IMR-90 (cell line): ENCODE measurements around the gene MYO1D. TPM values are rescaled to one million over a fixed set of nuclear protein-coding genes. Genes with fewer than 3 reads are reported as not detected.

ENCODE experiments used
- ATAC-seq: fragments of 200-7000 bp; cut with Tn5 transposase; 2 replicates; pipeline ENCODE4 v1.9.1; 2020; ENCODE audit warnings: low read depth, mild to moderate bottlenecking, moderate library complexity
- BruUV-seq: library from RNA; stranded (reverse); fragments of 400-500 nt; replicated peaks from 2 replicates; lab custom pipeline; 2021; lab: Mats Ljungman, UMichigan
- CTCF ChIA-PET: fragments of 300-600 bp; formaldehyde crosslinking; extraction: SDS; loops from one replicate; lab custom pipeline; 2021; ENCODE audit warnings: antibody characterized with exemption; lab: Yijun Ruan, JAX
- POLR2A ChIA-PET: fragments of 300-600 bp; sonication (Branson Sonifier 250); formaldehyde crosslinking; loops from one replicate; lab custom pipeline; 2022; ENCODE audit warnings: antibody characterized with exemption; ENCODE audit not compliant: unreplicated experiment; lab: Charles Lee
- DNase-seq: peaks from one replicate; pipeline ENCODE4 v3.0.0; 2013
- H2AFZ ChIP-seq: replicated peaks from 2 replicates; pipeline ENCODE3; 2013; ENCODE audit warnings: low read length, mild to moderate bottlenecking; ENCODE audit not compliant: poor library complexity
- H2AK5ac ChIP-seq: 2 replicates; pipeline ENCODE4 v1.6.1; 2013; ENCODE audit warnings: low read depth, low read length, inconsistent platforms
- H2AK9ac ChIP-seq: replicated peaks from 2 replicates; pipeline ENCODE3; 2013; ENCODE audit warnings: mild to moderate bottlenecking, low read depth, low read length, moderate library complexity; ENCODE audit not compliant: poor library complexity
- H2BK120ac ChIP-seq: 2 replicates; pipeline ENCODE4 v1.6.1; 2013; ENCODE audit warnings: low read depth, low read length, inconsistent platforms
- H2BK15ac ChIP-seq: 3 replicates; pipeline ENCODE4 v1.6.1; 2013; ENCODE audit warnings: low read depth, low read length, inconsistent platforms
- H2BK20ac ChIP-seq: 2 replicates; pipeline ENCODE4 v1.6.1; 2013; ENCODE audit warnings: low read depth, mild to moderate bottlenecking, inconsistent platforms, low read length, moderate library complexity
- H2BK5ac ChIP-seq: 2 replicates; pipeline ENCODE4 v1.6.1; 2013; ENCODE audit warnings: mild to moderate bottlenecking, low read depth, low read length, inconsistent platforms; ENCODE audit not compliant: poor library complexity, severe bottlenecking
- H3K14ac ChIP-seq: replicated peaks from 2 replicates; pipeline ENCODE4 v1.6.1; 2013; ENCODE audit warnings: low read depth, low read length, inconsistent platforms
- H3K18ac ChIP-seq: 2 replicates; pipeline ENCODE4 v1.6.1; 2013; ENCODE audit warnings: low read depth, low read length, control low read depth
- H3K23ac ChIP-seq: 2 replicates; pipeline ENCODE4 v1.6.1; 2013; ENCODE audit warnings: low read depth, low read length, inconsistent platforms
- H3K27ac ChIP-seq: 2 replicates; pipeline ENCODE4 v1.5.1; 2013; ENCODE audit warnings: mild to moderate bottlenecking, control low read depth, low read length; ENCODE audit not compliant: insufficient read depth
- H3K27me3 ChIP-seq: 2 replicates; pipeline ENCODE4 v1.6.1; 2013; ENCODE audit warnings: low read length; ENCODE audit not compliant: control insufficient read depth, insufficient read depth
- H3K36me3 ChIP-seq: 2 replicates; pipeline ENCODE4 v1.6.1; 2013; ENCODE audit warnings: low read length, mixed read lengths; ENCODE audit not compliant: control insufficient read depth, insufficient read depth
- H3K4ac ChIP-seq: 2 replicates; pipeline ENCODE4 v1.6.1; 2013; ENCODE audit warnings: low read depth, low read length, inconsistent platforms
- H3K4me1 ChIP-seq: 2 replicates; pipeline ENCODE4 v1.6.1; 2013; ENCODE audit warnings: low read length, mixed read lengths; ENCODE audit not compliant: control insufficient read depth, insufficient read depth
- H3K4me2 ChIP-seq: 2 replicates; pipeline ENCODE4 v1.6.1; 2013; ENCODE audit warnings: low read depth, mild to moderate bottlenecking, control low read depth, low read length, moderate library complexity
- H3K4me3 ChIP-seq: 2 replicates; pipeline ENCODE4 v1.5.1; 2013; ENCODE audit warnings: low read depth, mild to moderate bottlenecking, control low read depth, low read length, moderate library complexity; ENCODE audit not compliant: insufficient read depth
- H3K56ac ChIP-seq: 2 replicates; pipeline ENCODE4 v1.6.1; 2013; ENCODE audit warnings: low read length, inconsistent platforms; ENCODE audit not compliant: insufficient read depth; ENCODE audit errors: extremely low read depth
- H3K79me1 ChIP-seq, 2 experiments: 2 replicates each; pipeline ENCODE4 v1.6.1; 2013; ENCODE audit warnings: low read length in 2 of 2, inconsistent platforms in 1 of 2, low read depth in 1 of 2
- H3K9ac ChIP-seq: 2 replicates; pipeline ENCODE4 v1.6.1; 2013; ENCODE audit warnings: low read depth, low read length, control low read depth
- H3K9me1 ChIP-seq: 2 replicates; pipeline ENCODE4 v1.6.1; 2013; ENCODE audit warnings: low read length, inconsistent platforms; ENCODE audit not compliant: insufficient read depth
- H3K9me3 ChIP-seq: 2 replicates; pipeline ENCODE4 v1.6.1; 2013; ENCODE audit warnings: low read length; ENCODE audit not compliant: control insufficient read depth, insufficient read depth
- H4K20me1 ChIP-seq: 2 replicates; pipeline ENCODE4 v1.6.1; 2013; ENCODE audit warnings: low read length, inconsistent platforms; ENCODE audit not compliant: insufficient read depth
- H4K5ac ChIP-seq: 2 replicates; pipeline ENCODE4 v1.6.1; 2013; ENCODE audit warnings: mild to moderate bottlenecking, low read depth, low read length, control low read depth
- H4K8ac ChIP-seq, 2 experiments: 2 replicates each; pipeline ENCODE4 v1.6.1; 2013; ENCODE audit warnings: low read depth in 2 of 2, low read length in 2 of 2, control low read depth in 1 of 2, inconsistent platforms in 1 of 2
- H4K91ac ChIP-seq: 2 replicates; pipeline ENCODE4 v1.6.1; 2013; ENCODE audit warnings: low read depth, low read length, inconsistent platforms; ENCODE audit not compliant: insufficient read depth
- CEBPB ChIP-seq: IDR thresholded peaks from 2 replicates; pipeline ENCODE4 v1.6.1; 2012; ENCODE audit warnings: low read depth, low read length, improper control_type of control experiment
- CHD1 ChIP-seq: IDR thresholded peaks from 2 replicates; pipeline ENCODE4 v1.6.1; 2012; ENCODE audit warnings: low read depth, low read length, improper control_type of control experiment
- FOS ChIP-seq: fragments of 150-350 bp; IDR thresholded peaks from 2 replicates; pipeline ENCODE4 v1.6.1; 2016; ENCODE audit warnings: low read depth, low read length
- MXI1 ChIP-seq: IDR thresholded peaks from 2 replicates; pipeline ENCODE4 v1.6.1; 2012; ENCODE audit warnings: low read depth, mild to moderate bottlenecking, low read length, moderate library complexity, borderline replicate concordance
- NFE2L2 ChIP-seq: fragments of 150-350 bp; IDR thresholded peaks from 2 replicates; pipeline ENCODE4 v1.6.1; 2016; ENCODE audit warnings: low read depth, mild to moderate bottlenecking, low read length
- RAD21 ChIP-seq: IDR thresholded peaks from 2 replicates; pipeline ENCODE4 v1.6.1; 2012; ENCODE audit warnings: low read length, improper control_type of control experiment
- RCOR1 ChIP-seq: IDR thresholded peaks from 2 replicates; pipeline ENCODE4 v1.6.1; 2012; ENCODE audit warnings: mild to moderate bottlenecking, low read length, improper control_type of control experiment; ENCODE audit not compliant: insufficient replicate concordance
- WGBS, 2 experiments: methylation state at CpG; one replicate each; pipeline versions ENCODE4 v1.1.5 to v1.1.7; 2013; ENCODE audit warnings: missing lambda C conversion rate in 2 of 2; ENCODE audit not compliant: insufficient read length in 1 of 2; ENCODE audit errors: extremely low coverage in 2 of 2; 5-methylcytosine and 5-hydroxymethylcytosine counted together
- dilution Hi-C: fragments of 300-500 bp; cut with HindIII; formaldehyde crosslinking; loops from one replicate; pipeline ENCODE4 v1.14.3; 2018; ENCODE audit warnings: low sequenced_read_pairs; ENCODE audit not compliant: unreplicated experiment
- in situ Hi-C: fragments of 300-500 bp; cut with MboI; formaldehyde crosslinking; loops from 3 replicates; pipeline ENCODE4 v1.14.3; 2019; ENCODE audit warnings: low sequenced_read_pairs, inconsistent platforms, mixed read lengths
- intact Hi-C: fragments of 100-400 bp; cut with micrococcal nuclease; formaldehyde crosslinking; loops from 2 replicates; pipeline ENCODE4 v1.10.0; 2022
- polyA plus RNA-seq, 3 experiments: library from polyadenylated mRNA; depleted of rRNA; stranded (reverse); fragments of >200 nt; gene quantifications; 2 replicates each; pipeline ENCODE4 v1.2.3, GENCODE V29; 2012; ENCODE audit warnings: low replicate concordance in 1 of 3
- total RNA-seq: library from RNA; depleted of rRNA; stranded (reverse); fragments of >200 nt; gene quantifications from 2 replicates; pipeline ENCODE4 v1.2.3, GENCODE V29; 2012
- TF ChIP-seq, protein P1 (sequence below): conservative IDR thresholded peaks from 2 replicates; pipeline ENCODE4 v1.5.1; 2012; ENCODE audit warnings: mild to moderate bottlenecking, low read depth, low read length, improper control_type of control experiment

MYO1D gene
- total and polyA plus RNA-seq, 2 of the 4 experiments (the other 2 are of a cell fraction), result 0.63 to 0.90 TPM

DNA sequence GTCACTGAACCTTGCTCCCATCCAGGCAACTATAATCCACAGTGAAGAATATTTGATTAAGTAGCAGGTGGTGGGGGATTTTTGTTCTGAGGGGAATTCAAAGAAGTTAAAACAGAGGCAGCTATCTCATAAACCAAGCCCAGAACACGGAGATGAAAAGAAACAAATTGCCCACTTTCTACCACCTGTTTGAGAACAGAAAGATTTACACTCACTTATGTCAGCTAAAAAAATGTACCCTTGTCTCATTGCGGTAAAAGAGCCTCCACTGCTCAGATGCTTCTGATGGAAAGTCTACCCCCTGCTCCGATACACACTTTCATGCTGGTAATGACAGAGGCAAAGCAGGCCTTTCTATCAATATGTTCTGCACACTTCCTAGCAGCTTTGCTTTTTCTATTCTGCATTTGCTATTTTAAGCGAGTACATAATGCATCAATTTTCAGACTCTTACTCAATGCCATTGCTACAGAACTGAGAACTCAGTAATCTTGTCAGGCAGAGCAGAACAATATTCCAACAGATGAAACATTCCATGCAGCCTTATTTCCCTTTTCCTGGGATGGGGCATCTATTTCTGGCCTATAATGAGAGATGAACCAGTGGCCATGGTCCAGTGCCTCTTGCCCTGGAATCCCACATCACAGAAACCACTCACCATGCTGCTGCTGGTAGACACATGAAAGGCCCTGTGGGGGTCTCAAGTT, 361.1 kb downstream of the MYO1D start:
- intact Hi-C loops, result no loop called here
- no peak overlapping the region for H3K56ac ChIP-seq
- POLR2A ChIA-PET, result no interaction called here
- H3K9ac ChIP-seq, result no peak overlapping the region
- no peaks in the 10 kb centered on the region for H3K9me3 ChIP-seq
- no peak overlapping the region for H2BK15ac ChIP-seq
- DNase-seq, result no peak
- no peaks in the 10 kb centered on the region for H4K20me1 ChIP-seq
- H2AK9ac ChIP-seq, result no peak overlapping the region
- no peak overlapping the region for H2AFZ ChIP-seq
- H3K4me1 ChIP-seq, result no peaks in the 10 kb centered on the region; the same call in 1 of the 2 replicates
- BruUV-seq, result no TSS peak
- H3K9me1 ChIP-seq, result peaks cover 2% of the 10 kb centered on the region; the same call in 1 of the 2 replicates
- H3K14ac ChIP-seq, result no peak overlapping the region
- in situ Hi-C loops, result no loop called here
- H3K27me3 ChIP-seq, result peaks cover 29% of the 10 kb centered on the region
- no CpG with 5 or more reads among the region's 4 CpGs for WGBS, 2 experiments
- H3K4ac ChIP-seq, result no peak overlapping the region
- H3K27ac ChIP-seq, result no peak overlapping the region
- TF ChIP-seq RAD21, result no peak
- no peak for TF ChIP-seq FOS
- TF ChIP-seq CHD1, result no peak
- TF ChIP-seq CEBPB, result no peak
- TF ChIP-seq, protein P1, sequence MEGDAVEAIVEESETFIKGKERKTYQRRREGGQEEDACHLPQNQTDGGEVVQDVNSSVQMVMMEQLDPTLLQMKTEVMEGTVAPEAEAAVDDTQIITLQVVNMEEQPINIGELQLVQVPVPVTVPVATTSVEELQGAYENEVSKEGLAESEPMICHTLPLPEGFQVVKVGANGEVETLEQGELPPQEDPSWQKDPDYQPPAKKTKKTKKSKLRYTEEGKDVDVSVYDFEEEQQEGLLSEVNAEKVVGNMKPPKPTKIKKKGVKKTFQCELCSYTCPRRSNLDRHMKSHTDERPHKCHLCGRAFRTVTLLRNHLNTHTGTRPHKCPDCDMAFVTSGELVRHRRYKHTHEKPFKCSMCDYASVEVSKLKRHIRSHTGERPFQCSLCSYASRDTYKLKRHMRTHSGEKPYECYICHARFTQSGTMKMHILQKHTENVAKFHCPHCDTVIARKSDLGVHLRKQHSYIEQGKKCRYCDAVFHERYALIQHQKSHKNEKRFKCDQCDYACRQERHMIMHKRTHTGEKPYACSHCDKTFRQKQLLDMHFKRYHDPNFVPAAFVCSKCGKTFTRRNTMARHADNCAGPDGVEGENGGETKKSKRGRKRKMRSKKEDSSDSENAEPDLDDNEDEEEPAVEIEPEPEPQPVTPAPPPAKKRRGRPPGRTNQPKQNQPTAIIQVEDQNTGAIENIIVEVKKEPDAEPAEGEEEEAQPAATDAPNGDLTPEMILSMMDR, result no peak
- TF ChIP-seq MXI1, result no peak
- no peak for TF ChIP-seq NFE2L2
- no peak for TF ChIP-seq RCOR1
- H2BK20ac ChIP-seq, result no peak overlapping the region
- dilution Hi-C loops, result no loop called here
- no peaks in the 10 kb centered on the region for H3K79me1 ChIP-seq
- no peak overlapping the region for H4K91ac ChIP-seq
- no peak overlapping the region for H3K23ac ChIP-seq
- no peak overlapping the region for H3K4me2 ChIP-seq
- no peak overlapping the region for H2BK5ac ChIP-seq
- H3K18ac ChIP-seq, result no peak overlapping the region
- no peak for ATAC-seq
- H4K5ac ChIP-seq, result no peak overlapping the region
- H2AK5ac ChIP-seq, result no peak overlapping the region
- H3K4me3 ChIP-seq, result no peak overlapping the region
- CTCF ChIA-PET, result no interaction called here
- H4K8ac ChIP-seq, result no peak overlapping the region
- no peaks in the 10 kb centered on the region for H3K36me3 ChIP-seq
- H2BK120ac ChIP-seq, result no peak overlapping the region
